DOHH2 (cell line): ENCODE results near the gene NOM1.

Experiments used
- CTCF ChIP-seq: fragments of 200-600 bp; sonication (generic); IDR thresholded peaks from one replicate; pipeline ENCODE4 v1.5.1; 2014; ENCODE audit warnings: antibody characterized with exemption, mild to moderate bottlenecking, low read depth, low read length; ENCODE audit not compliant: poor library complexity, severe bottlenecking
- EZH2phosphoT487 ChIP-seq: fragments of 200-600 bp; sonication (generic); IDR thresholded peaks from 2 replicates; pipeline ENCODE4 v1.6.1; 2017; ENCODE audit warnings: borderline replicate concordance, mild to moderate bottlenecking, antibody characterized with exemption, low read length, moderate library complexity, mixed read lengths

- TF ChIP-seq CTCF (no peak), EZH2phosphoT487 (no peak)
Measured at GRCh38 chr7:156944876-156945275, 4.6 kb upstream of the NOM1 start.
